Measurements from ENCODE around the gene FUT8.
"Not testable (repeated sequence)": the region's sequence is repeated elsewhere in the genome, so short reads cannot be mapped to it uniquely, and the experiment has no call there.

The FUT8 gene

GRCh38 chr14:65658202-65658601, 245.7 kb downstream of the FUT8 start:
- no peak for DNase-seq (ENCODE audit: low read depth)
- TF ChIP-seq CTCF (IDR thresholded peaks at IDR 0.05; ENCODE audit: control insufficient read depth, extremely low read depth, insufficient read depth): no peak
- no peak overlapping the region for H3K4me3 ChIP-seq (ENCODE audit: low read depth, low read length)

- H3K4me3 ChIP-seq (ENCODE audit: low read depth, low read length): no peak overlapping the region
- peak; percentile 74 for DNase-seq (ENCODE audit: low read depth)
- TF ChIP-seq CTCF (IDR thresholded peaks at IDR 0.05; ENCODE audit: control insufficient read depth, extremely low read depth, insufficient read depth): no peak
Observed at GRCh38 chr14:65661865-65662264, 249.3 kb downstream of the FUT8 start.

GRCh38 chr14:65664436-65664835, 251.9 kb downstream of the FUT8 start:
- DNase-seq (ENCODE audit: low read depth): no peak
- no peak overlapping the region for H3K4me3 ChIP-seq (ENCODE audit: low read depth, low read length)
- TF ChIP-seq CTCF (IDR thresholded peaks at IDR 0.05; ENCODE audit: control insufficient read depth, extremely low read depth, insufficient read depth): no peak

- DNase-seq (ENCODE audit: low read depth): peak; percentile 78
- no peak for TF ChIP-seq CTCF (IDR thresholded peaks at IDR 0.05; ENCODE audit: control insufficient read depth, extremely low read depth, insufficient read depth)
- H3K4me3 ChIP-seq (ENCODE audit: low read depth, low read length): no peak overlapping the region
Observed at GRCh38 chr14:65676361-65677014, 264.0 kb downstream of the FUT8 start.

GRCh38 chr14:65685572-65685971, 273.0 kb downstream of the FUT8 start:
- no peak for TF ChIP-seq CTCF (IDR thresholded peaks at IDR 0.05; ENCODE audit: control insufficient read depth, extremely low read depth, insufficient read depth)
- no peak overlapping the region for H3K4me3 ChIP-seq (ENCODE audit: low read depth, low read length)
- no peak for DNase-seq (ENCODE audit: low read depth)

- H3K4me3 ChIP-seq (ENCODE audit: low read depth, low read length): no peak overlapping the region
- no peak for DNase-seq (ENCODE audit: low read depth)
- no peak for TF ChIP-seq CTCF (IDR thresholded peaks at IDR 0.05; ENCODE audit: control insufficient read depth, extremely low read depth, insufficient read depth)
Observed at GRCh38 chr14:65686761-65687160, 274.2 kb downstream of the FUT8 start.

GRCh38 chr14:65689070-65689469, 276.5 kb downstream of the FUT8 start:
- no peak for TF ChIP-seq CTCF (IDR thresholded peaks at IDR 0.05; ENCODE audit: control insufficient read depth, extremely low read depth, insufficient read depth)
- H3K4me3 ChIP-seq (ENCODE audit: low read depth, low read length): no peak overlapping the region
- no peak for DNase-seq (ENCODE audit: low read depth)

GRCh38 chr14:65692566-65692965, 280.0 kb downstream of the FUT8 start:
- not testable (repeated sequence) for H3K4me3 ChIP-seq (ENCODE audit: low read depth, low read length); DNase-seq (ENCODE audit: low read depth)

All from LNCaP clone FGC (cell line).